Keratinocyte (primary cell): Measurements from ENCODE around the gene AZU1. TPM values are rescaled to one million over a fixed set of nuclear protein-coding genes. Genes with fewer than 3 reads are reported as not detected.

ENCODE experiments used
- DNase-seq: peaks from one replicate; pipeline ENCODE4 v3.0.0-alpha.2; 2011; ENCODE audit warnings: low read depth, missing footprints, low spot score
- FAIRE-seq: peaks from 2 replicates; lab custom pipeline; 2011; peaks lifted over from hg19 to GRCh38; lab: Jason Lieb, UNC
- H2AFZ ChIP-seq: 2 replicates; pipeline ENCODE4 v1.6.0; 2012; ENCODE audit warnings: low read length, control low read depth, inconsistent platforms; ENCODE audit not compliant: control insufficient read depth
- H3K27ac ChIP-seq: 2 replicates; pipeline ENCODE4 v1.5.1; 2011; ENCODE audit warnings: low read length; ENCODE audit not compliant: control insufficient read depth, insufficient read depth
- H3K27me3 ChIP-seq: 3 replicates; pipeline ENCODE4 v1.6.0; 2011; ENCODE audit warnings: low read length; ENCODE audit not compliant: control insufficient read depth, insufficient read depth; ENCODE audit errors: extremely low read depth
- H3K36me3 ChIP-seq, 2 experiments: 2 replicates in 1 of 2; 3 replicates in 1 of 2; pipeline ENCODE4 v1.5.1; 2011; ENCODE audit warnings: low read length in 2 of 2, mild to moderate bottlenecking in 1 of 2; ENCODE audit not compliant: control insufficient read depth in 2 of 2, insufficient read depth in 2 of 2; ENCODE audit errors: extremely low read depth in 1 of 2
- H3K4me1 ChIP-seq: 3 replicates; pipeline ENCODE4 v1.5.1; 2011; ENCODE audit warnings: low read length; ENCODE audit not compliant: control insufficient read depth, insufficient read depth; ENCODE audit errors: extremely low read depth
- H3K4me2 ChIP-seq: 3 replicates; pipeline ENCODE4 v1.6.0; 2011; ENCODE audit warnings: low read depth, low read length; ENCODE audit not compliant: control insufficient read depth, insufficient read depth; ENCODE audit errors: extremely low read depth
- H3K4me3 ChIP-seq, 3 experiments: fragments of 200-600 bp in 1 of 3; sonication (generic) in 1 of 3; 2 replicates in 2 of 3; 3 replicates in 1 of 3; pipeline ENCODE4 v1.5.1; 2011 to 2016; ENCODE audit warnings: low read length in 3 of 3, mild to moderate bottlenecking in 3 of 3, control low read depth in 2 of 3, inconsistent platforms in 1 of 3, low read depth in 1 of 3, mixed read lengths in 1 of 3, mixed run types in 1 of 3, moderate library complexity in 1 of 3; ENCODE audit not compliant: control insufficient read depth in 2 of 3, insufficient read depth in 2 of 3; ENCODE audit errors: extremely low read depth in 1 of 3
- H3K79me2 ChIP-seq: 2 replicates; pipeline ENCODE4 v1.6.0; 2012; ENCODE audit warnings: low read length; ENCODE audit not compliant: control insufficient read depth, insufficient read depth
- H3K9ac ChIP-seq: 3 replicates; pipeline ENCODE4 v1.6.0; 2011; ENCODE audit warnings: low read length; ENCODE audit not compliant: control insufficient read depth, insufficient read depth; ENCODE audit errors: extremely low read depth
- H3K9me1 ChIP-seq: 3 replicates; pipeline ENCODE4 v1.6.0; 2011; ENCODE audit warnings: low read length; ENCODE audit not compliant: control insufficient read depth, insufficient read depth; ENCODE audit errors: extremely low read depth
- H3K9me3 ChIP-seq: 2 replicates; pipeline ENCODE4 v1.5.1; 2012; ENCODE audit warnings: low read depth, low read length; ENCODE audit not compliant: control insufficient read depth
- H4K20me1 ChIP-seq: 3 replicates; pipeline ENCODE4 v1.6.0; 2011; ENCODE audit warnings: low read length; ENCODE audit not compliant: control insufficient read depth, insufficient read depth; ENCODE audit errors: extremely low read depth
- EZH2 ChIP-seq: IDR thresholded peaks from one replicate; pipeline ENCODE4 v1.6.1; 2012; ENCODE audit warnings: inconsistent platforms, mild to moderate bottlenecking, low read length, moderate library complexity
- dilution Hi-C: fragments of 300-500 bp; cut with MboI; formaldehyde crosslinking; loops from one replicate; pipeline ENCODE4 v1.7.0; 2020; ENCODE audit warnings: low sequenced_read_pairs; ENCODE audit not compliant: extremely low pct_ligation_motif_present
- polyA plus RNA-seq, 5 experiments: library from polyadenylated mRNA; depleted of rRNA in 3 of 5; stranded (reverse) in 3 of 5; stranded (forward) in 1 of 5; unstranded in 1 of 5; fragments of >200 nt; gene quantifications; 1 replicate in 1 of 5; 2 replicates in 3 of 5; 3 replicates in 1 of 5; pipeline versions ENCODE4 v1.2.1 to v1.2.3, GENCODE V29; 2011 to 2012; ENCODE audit warnings: missing spikeins in 2 of 5, low read depth in 1 of 5, low replicate concordance in 1 of 5
- TF ChIP-seq, protein P1 (sequence below), 3 experiments: IDR thresholded peaks in 1 of 3; conservative IDR thresholded peaks in 1 of 3; optimal IDR thresholded peaks in 1 of 3; 2 replicates in 2 of 3; 3 replicates in 1 of 3; pipeline versions ENCODE3 to v1.5.1; 2011; ENCODE audit warnings: low read length in 3 of 3, mild to moderate bottlenecking in 3 of 3, moderate library complexity in 2 of 3, control low read depth in 1 of 3, inconsistent platforms in 1 of 3; ENCODE audit not compliant: insufficient read depth in 2 of 3; ENCODE audit errors: extremely low read depth in 1 of 3

The AZU1 gene
- polyA plus RNA-seq, 1 donor (not counting 4 experiments of a cell fraction or from before 2014, with no cell fraction given) = not detected

DNA sequence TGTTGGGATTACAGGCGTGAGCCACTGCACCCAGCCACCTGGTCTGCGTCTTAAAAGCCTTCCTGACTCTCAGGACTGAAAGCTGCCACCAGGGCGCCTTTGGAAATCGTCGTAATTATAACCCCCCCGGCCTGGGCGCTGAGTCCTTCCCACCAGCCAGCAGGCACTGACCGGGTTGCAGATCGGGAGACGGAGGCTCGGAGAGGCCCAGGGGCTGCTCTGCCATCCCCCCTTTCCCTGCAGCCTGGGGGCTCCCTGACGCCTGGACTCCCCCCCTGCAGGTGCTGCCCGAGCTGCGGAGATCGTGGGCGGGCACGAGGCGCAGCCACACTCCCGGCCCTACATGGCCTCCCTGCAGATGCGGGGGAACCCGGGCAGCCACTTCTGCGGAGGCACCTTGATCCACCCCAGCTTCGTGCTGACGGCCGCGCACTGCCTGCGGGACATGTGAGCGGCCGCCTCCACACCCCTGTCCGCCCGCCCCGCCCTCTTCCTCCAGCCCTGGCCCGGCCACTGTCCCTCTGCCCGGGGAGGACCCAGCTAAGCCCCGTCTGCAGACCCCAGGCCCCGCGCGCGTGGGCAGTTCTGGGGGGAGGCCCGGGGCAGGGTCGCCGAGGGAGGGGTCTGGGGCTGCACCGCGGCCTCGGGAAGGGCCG, 15.7 kb downstream of the AZU1 start:
- no peak overlapping the region for H3K27ac ChIP-seq
- H3K36me3 ChIP-seq = no peaks in the 10 kb centered on the region
- H3K79me2 ChIP-seq = no peaks in the 10 kb centered on the region
- no peaks in the 10 kb centered on the region for H4K20me1 ChIP-seq
- no peaks in the 10 kb centered on the region for H3K9me1 ChIP-seq
- FAIRE-seq (no peak), DNase-seq (no peak)
- no peak overlapping the region for H3K9ac ChIP-seq
- no peak overlapping the region for H2AFZ ChIP-seq
- no peak overlapping the region for H3K4me3 ChIP-seq
- dilution Hi-C loops = no loop called here
- H3K27me3 ChIP-seq = peaks cover 45% of the 10 kb centered on the region
- peak overlapping the region; percentile 37 for H3K4me2 ChIP-seq
- H3K9me3 ChIP-seq = no peaks in the 10 kb centered on the region
- TF ChIP-seq, protein P1, sequence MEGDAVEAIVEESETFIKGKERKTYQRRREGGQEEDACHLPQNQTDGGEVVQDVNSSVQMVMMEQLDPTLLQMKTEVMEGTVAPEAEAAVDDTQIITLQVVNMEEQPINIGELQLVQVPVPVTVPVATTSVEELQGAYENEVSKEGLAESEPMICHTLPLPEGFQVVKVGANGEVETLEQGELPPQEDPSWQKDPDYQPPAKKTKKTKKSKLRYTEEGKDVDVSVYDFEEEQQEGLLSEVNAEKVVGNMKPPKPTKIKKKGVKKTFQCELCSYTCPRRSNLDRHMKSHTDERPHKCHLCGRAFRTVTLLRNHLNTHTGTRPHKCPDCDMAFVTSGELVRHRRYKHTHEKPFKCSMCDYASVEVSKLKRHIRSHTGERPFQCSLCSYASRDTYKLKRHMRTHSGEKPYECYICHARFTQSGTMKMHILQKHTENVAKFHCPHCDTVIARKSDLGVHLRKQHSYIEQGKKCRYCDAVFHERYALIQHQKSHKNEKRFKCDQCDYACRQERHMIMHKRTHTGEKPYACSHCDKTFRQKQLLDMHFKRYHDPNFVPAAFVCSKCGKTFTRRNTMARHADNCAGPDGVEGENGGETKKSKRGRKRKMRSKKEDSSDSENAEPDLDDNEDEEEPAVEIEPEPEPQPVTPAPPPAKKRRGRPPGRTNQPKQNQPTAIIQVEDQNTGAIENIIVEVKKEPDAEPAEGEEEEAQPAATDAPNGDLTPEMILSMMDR (optimal IDR thresholded peaks at IDR 0.05 in 1 of 3, IDR thresholded peaks at IDR 0.05 in 1 of 3, conservative IDR thresholded peaks at IDR 0.05 in 1 of 3; ENCODE audit: extremely low read depth in 1 of 3, insufficient read depth in 2 of 3, low read length in 3 of 3) = no peak
- no peak for TF ChIP-seq EZH2
- H3K4me1 ChIP-seq = no peaks in the 10 kb centered on the region

DNA sequence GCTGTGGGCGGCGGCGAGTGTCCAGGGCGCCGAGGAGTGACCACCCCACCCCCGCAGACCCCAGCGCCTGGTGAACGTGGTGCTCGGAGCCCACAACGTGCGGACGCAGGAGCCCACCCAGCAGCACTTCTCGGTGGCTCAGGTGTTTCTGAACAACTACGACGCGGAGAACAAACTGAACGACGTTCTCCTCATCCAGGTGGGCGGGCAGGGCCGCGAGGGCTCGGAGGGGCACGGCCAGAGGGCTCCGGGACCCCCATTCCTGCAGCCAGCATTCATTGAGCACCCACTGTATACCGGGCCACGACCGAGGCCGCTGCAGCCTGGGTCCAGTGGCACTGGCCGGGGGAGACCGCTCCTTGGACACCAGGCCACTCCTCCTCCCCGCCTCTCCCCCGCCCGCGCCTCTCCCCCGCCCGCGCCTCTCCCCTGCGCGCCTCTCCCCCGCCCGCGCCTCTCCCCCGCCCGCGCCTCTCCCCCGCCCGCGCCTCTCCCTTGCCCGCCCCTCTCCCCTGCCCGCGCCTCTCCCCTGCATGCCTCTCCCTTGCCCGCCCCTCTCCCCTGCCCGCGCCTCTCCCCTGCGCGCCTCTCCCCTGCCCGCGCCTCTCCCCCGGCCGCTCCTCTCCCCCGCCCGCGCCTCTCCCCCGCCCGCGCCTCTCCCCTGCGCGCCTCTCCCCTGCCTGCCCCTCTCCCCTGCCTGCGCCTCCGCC, 16.4 kb downstream of the AZU1 start:
- Histone ChIP-seq H3K27ac (no peak overlapping the region), H2AFZ (no peak overlapping the region), H3K27me3 (peaks cover 43% of the 10 kb centered on the region), H3K4me2 (peak overlapping the region; percentile 37), H3K4me1 (no peaks in the 10 kb centered on the region), H3K9me3 (no peaks in the 10 kb centered on the region), H3K9me1 (no peaks in the 10 kb centered on the region), H3K79me2 (no peaks in the 10 kb centered on the region), H4K20me1 (no peaks in the 10 kb centered on the region), H3K36me3 (no peaks in the 10 kb centered on the region), H3K9ac (no peak overlapping the region), H3K4me3 (no peak overlapping the region)
- TF ChIP-seq, protein P1 (optimal IDR thresholded peaks at IDR 0.05 in 1 of 3, IDR thresholded peaks at IDR 0.05 in 1 of 3, conservative IDR thresholded peaks at IDR 0.05 in 1 of 3; ENCODE audit: extremely low read depth in 1 of 3, insufficient read depth in 2 of 3, low read length in 3 of 3) = no peak
- TF ChIP-seq EZH2 = peak; percentile 41
- dilution Hi-C loops = no loop called here
- FAIRE-seq (no peak), DNase-seq (no peak)
